GM19372 (cell line): ENCODE measurements around the gene AP2A1.

ENCODE experiments used
- ATAC-seq: cut with Tn5 transposase; IDR thresholded peaks from one replicate; pipeline ENCODE4 v1.9.1; 2021; ENCODE audit warnings: mild to moderate bottlenecking, low read depth, moderate library complexity; ENCODE audit not compliant: unreplicated experiment

AP2A1 gene

DNA sequence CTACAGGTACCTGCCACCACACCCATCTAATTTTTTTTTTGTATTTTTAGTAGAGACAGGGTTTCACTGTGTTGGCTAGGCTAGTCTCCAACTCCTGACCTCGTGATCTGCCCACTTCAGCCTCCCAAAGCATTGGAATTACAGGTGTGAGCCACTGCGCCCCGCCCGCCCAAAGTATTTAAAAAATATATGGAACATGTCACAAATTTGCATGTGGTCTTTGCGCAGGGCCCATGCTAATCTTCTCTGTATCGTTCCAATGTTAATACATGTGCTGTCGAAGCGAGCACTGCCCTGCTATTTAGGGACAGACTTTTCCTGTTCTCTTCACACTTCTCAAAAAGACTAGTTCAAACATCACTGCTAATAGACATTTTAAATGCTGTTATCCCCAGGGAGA, 2.5 kb upstream of the AP2A1 start:
- ATAC-seq: no peak

DNA sequence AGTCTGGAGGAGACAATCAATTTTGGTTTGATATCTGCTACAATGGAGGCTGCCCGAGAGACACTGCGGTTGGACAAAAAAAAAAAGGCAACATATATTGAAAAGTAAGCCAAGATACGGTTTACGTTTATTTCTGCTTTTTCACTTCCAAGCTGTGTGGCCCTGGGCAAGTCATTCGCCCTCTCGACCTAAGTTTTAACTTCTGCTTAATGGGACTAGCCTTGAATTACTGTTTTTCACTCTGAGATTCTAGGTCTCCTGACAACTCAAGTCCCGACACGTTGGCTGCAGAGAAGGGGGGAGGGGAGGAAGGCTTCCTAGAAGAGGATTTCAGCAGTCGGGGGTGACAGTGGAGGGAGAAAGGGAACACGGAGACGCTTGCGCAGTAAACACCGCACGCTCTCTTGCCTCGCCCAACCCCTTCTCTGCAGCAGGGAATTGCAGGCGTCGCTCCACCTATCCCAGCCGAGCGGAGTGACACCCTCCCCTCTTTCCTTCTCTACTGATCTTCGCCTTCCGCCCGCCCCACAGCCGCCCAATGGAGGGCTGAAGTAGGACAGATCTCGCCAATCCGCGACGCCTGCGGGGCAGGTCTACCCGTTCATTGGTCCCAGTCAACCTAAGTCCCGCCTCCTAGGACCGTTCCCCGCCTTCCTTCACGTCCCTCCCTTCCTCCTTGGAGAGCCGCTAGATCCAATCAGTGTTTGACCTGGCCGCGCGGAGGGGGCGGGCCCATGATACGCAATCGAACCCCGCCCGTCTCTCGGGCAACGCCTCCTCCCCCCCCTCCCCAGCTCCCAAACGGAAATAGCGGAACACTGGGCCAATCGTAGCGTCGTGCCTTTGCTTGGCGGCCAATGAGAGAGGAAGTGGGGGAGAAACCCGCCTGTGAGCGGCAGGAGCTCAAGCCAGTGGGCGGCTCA, 533 bp upstream of the AP2A1 start:
- peak; percentile 92 for ATAC-seq

DNA sequence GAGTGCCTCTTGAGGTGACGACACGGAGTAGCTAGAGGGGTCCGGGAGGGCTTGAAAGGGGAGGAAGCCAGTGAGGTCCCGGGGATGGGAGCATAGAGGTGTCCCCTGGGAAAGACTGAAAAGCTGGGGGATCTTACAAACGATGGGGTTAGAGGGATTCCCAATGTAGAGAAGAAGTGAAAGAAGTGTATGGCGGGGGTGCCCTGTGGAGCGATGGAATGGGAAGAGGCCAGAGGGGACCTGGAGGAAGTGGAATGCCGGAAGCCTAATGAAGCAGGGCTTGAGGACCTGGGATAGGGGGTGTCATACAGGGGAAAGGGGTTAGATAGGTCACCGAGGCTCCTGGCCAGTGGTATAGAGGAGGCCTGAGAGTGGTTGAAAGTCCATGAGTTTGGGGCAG, 580 bp downstream of the AP2A1 start:
- no peak for ATAC-seq

DNA sequence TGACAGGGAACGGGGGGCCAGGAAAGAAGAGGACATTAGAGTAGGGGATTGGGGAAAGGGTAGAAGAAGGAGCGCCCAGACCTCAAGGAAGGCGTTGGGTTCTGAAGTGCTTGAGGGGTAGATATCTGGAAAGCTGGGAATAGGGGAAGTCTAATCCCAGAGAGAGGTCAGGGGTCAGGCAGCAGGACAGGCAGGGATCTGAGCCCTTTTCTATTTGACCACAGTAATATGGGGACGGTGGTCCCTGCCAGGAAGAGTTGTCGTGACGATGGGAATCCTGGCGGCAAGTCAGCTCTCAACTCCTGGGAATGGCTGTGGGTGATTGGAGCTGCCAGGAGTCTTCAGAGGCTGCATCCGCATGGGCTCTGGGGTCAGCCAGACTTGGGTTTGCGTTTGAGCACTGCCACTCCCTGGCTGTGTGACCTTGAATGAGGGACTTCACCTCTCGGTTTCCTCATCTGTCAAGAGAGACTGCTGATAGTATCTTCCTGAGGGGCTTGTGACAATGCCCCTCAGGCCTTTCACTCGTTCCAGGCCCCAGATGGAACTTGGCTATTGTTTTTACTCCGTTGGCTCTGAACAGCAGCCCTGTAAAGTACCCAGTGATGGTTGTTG, 1.3 kb downstream of the AP2A1 start:
- ATAC-seq: no peak

DNA sequence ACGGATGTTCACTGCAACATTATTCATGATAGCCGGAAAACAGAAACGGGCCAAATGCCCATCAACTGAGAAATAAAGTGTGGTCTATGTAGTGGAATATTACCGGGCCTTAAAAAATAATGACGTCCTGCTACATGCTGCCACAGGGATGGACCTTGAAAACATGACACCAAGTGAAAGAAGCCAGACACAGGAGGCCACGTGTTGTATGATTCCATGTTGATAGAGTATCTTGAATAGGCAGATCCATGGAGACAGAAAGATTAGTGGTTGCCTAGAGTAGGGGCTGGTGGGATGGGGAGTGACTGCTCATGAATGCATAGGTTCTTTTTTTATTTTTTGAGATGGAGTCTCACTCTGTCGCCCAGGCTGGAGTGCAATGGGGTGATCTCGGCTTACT, 3.7 kb downstream of the AP2A1 start:
- ATAC-seq: no peak

DNA sequence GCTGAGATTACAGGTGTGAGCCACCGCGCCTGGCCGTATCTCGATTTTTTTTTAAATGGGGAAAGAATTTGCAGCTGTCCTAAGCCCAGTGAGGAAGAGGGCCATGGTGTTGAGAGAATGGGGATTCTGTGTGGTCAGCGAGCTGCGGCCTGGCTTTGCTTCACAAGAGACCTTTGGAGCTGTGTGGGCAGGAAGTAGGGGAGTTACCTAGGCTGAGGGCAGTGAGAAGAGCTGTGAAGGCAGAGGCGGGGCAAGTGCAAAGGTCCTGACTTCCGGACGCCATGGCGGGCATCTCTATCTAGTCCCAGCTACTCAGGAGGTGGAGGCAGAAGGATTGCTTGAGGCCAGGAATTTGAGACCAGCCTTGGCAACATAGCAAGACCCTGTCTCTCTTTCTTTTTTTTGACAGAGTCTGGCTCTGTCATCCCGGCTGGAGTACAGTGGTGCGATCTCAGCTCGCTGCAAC, 4.9 kb downstream of the AP2A1 start:
- no peak for ATAC-seq

DNA sequence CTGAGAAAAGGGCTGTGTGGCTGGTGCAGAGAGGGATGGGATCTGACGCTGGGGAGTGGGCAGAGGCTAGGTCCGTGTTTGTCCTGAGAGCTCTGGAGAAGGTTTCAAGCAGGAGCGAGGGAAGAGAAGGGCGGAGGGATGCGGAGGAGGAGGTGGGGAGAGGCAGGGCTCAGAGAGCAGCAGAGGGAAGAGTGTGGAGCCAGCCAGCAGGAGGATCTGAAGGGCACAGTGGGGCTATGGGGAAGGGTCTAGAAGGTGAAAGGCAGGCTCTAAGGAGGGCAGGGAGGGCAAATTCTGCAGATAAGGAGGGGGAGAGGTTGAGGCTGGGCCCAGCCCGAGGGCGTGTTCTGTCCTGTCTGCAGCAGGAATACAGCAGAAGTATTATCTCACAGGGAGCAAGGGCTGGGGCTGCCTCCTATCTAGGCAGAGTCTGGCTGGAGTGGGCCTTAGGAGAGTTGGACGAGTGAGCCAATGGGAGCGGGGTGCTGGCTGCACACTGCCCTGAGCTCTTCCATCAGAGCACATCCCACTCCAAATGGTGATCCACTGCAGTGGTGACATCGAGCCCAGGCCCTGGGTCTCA, 6.1 kb downstream of the AP2A1 start:
- no peak for ATAC-seq

DNA sequence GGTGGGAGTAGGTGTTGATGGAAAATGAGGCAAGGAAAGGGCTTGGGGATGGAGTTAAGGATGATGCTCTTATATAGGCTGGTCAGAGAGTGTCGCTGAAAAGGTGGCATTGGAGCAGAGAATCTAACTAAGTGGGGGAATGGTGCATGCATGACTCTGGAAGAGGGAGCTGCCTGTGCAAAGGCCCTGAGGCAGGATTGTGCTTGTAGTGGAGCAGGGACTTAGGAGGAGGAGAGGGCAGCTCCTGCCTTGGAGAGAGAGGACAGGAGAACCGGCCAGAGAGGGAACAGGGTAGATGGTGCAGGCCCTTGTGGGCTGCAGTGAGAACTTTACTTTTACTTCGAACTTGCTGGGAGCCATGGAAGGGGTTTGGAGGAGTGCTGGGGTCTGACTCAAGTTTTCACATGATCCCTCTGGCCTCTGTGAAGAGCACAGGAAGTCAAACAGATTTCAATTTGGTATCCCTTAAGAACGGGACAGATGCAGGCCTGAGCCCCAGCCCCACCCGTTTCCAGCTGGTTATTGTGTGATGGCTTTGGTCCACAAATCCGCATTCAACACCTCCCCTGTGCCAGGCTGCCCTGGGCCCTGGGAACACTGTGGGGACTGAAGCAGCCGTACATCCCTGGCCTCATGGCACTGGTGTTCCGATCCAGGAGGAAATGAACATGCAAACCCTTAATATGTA, 7.0 kb downstream of the AP2A1 start:
- no peak for ATAC-seq

DNA sequence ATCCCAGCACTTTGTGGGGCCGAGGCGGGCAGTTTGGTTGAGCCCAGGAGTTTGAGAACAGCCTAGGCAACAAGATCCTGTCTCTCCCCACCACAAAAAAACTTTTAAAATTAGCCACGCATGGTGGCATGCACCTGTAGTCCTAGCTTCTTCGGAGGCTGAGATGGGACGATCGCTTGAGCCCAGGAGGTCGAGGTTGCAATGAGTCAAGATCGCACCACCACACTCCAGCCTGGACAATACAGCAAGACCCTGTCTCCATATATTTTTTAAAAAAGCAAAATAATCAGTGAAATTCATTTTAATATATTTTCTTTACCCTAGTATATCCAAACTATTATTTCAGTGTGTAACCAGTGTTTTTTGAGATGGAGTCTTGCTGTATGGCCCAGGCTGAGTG, 8.2 kb downstream of the AP2A1 start:
- ATAC-seq: no peak

DNA sequence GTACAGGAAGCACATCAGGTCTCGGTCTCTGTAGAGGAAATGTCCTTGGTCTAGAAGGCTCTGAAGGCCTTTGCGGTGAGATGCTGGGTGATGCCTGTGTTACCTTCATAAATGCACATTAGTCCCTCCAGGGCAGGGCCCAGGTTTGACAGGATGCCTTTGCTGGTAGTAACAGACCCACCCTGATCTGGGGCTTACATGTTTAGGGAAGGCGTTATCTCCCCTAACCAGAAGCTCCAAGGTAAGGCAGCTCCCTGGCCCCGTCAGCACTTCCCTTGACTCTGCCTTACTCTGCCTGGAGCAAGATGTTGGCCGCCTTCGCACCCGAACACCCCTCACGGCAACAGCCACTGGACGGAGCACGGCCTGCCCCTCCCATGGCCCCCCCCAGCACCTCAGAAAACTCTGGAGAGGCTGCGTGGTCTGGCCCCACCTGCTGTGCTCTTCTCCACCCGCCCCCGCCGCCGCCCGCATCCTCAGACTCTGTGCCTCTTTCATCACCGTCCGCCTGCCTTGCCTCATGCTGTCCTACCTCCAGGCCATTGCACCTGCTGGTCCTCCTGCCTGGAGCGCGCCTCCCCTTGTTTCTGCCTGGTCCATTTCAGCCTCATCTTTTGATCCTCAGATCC, 9.1 kb downstream of the AP2A1 start:
- ATAC-seq: no peak

DNA sequence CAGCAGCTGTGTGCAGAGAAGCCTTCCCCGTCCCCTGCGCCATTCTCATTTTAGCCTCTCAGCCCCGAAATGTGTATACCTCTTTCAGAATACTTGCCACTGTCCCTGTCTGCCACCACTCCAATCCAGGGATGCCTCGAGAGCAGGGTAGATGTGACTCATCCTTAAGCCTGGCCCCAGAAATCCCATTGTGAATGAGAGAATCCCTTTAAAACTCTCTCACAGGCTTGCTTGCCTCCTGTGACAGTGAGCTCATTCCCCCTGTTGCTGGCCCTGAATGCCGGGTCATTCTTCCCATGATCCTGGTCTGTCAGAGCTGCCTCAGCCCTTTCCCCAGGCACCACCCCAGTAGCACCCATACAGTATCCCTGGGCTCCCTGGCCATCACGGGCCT, 9.6 kb downstream of the AP2A1 start:
- ATAC-seq: no peak

DNA sequence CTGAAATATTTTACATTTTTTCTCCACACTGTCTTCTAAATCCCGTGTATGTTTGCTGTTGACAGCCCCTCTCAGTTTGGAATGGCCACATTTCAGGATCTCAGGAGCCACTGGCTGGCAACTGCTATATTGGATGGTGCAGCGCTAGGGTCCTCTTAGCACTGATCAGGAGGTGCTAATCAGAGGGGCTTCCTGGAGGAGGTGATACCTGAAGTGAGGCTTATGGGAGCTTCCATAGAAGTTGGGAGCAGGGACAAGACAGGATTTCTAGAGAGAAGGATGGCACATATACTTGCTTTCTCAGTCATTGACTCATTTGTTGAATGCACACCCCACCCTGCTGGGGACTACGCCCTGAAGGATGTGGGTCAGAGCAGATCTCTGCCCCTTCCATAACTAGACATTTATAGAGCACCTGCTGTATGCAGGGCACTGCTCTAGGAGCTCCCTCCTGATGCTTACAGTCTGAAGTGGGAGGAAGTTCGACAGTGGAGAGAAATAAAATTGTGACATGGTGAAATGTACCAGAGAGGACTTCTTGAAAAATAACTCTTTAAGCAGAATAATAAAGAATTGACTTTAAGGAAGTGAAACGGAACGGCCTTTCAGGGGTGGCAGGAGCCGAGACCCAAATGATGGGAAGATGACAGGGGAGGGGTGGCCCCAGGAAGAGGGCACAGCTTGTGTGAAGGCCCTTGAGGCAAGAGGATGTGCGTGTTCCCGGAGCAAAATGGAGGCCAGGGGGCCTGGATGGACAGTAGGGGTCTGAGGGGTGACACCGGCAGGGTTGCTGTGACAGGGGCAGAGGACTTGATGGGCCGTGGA, 13.1 kb downstream of the AP2A1 start:
- ATAC-seq: no peak

DNA sequence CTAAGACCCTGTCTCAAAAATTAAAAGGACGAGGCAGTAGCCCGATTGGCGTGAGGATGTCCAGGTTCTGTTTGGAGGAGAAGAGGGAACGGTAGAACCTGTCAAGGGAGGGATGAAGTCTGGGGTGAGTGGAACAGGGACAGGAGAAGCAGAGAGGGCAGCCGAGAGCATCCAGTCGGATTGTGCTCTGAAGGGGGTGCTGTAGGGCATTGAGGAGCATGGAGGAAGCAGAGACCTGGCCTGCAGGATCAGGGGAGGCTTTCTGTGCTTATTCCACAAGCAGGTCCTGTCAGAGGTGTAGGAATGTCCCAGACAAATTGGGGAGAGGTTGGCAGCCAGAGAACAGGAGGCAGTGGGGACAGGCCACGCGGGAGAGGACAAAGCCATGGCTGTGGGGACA, 14.1 kb downstream of the AP2A1 start:
- ATAC-seq: no peak

DNA sequence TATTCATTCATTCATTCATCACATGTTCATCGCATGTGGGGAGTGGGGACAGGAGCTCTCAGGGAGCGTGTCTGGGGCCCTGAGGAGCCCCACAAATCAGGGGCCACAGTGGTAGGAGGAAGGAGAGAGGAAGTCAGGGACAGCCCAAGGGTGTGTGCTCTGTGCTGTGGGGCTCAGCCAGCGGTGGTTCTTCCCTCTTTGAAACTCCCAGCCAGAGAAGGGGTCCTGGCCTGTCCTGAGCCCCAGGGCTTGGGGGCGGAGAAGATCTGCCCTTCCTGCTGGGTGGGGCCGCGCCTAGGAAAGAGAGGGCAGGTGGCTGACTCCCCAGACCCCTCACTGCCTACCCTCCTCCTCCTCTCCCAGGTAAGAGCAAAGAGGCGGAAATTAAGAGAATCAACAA, 14.6 kb downstream of the AP2A1 start:
- ATAC-seq: no peak

DNA sequence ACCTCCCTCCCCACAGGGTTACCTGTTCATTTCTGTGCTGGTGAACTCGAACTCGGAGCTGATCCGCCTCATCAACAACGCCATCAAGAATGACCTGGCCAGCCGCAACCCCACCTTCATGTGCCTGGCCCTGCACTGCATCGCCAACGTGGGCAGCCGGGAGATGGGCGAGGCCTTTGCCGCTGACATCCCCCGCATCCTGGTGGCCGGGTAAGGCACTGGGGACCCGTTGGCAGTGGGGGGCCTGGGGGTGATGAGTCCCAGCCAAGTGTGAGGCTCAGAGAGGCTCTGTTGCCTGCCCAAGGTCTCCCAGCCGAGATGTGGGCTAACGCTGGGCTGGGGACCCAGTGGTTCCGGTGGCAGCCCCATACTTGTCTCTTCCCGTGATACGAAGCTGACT, 15.7 kb downstream of the AP2A1 start:
- ATAC-seq: no peak

DNA sequence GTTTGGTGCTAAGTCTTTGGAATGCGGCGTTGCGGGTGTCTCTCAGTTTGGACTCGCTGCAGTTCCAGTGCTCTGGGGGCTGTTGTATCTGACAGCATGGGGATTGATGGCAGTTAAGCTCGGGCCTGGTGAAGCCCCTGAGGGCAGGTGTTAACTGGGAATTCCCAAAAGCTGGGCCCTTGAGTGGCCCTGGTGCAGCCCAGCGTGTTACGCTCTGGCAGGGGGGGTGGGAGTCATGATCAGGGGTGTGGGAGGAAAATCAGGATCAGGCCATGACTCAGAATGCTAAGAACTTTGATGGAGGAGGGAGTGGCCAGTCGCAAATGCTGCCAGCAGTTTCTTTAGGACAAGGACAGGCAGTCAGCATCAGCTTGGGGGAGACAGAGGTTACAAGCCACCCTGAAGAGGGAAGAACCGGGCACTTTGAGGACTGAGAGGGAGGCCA, 19.6 kb downstream of the AP2A1 start:
- no peak for ATAC-seq

DNA sequence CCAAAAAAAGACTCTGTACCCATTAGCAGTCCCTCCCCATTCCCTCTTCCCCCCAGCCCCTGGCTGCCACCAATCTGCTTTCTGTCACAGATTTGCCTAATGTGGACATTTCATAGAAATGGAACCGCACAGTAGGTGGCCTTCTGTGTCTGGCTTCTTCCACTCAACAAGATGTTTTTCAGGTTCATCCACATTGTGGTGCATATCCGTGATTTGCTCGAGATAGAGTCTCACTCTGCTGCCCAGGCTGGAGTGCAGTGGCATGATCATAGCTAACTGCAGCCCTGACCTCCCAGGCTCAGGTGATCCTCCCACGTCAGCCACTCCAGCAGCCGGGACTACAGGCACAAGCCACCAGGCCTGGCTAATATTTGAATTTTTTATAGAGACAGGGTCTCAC, 20.9 kb downstream of the AP2A1 start:
- no peak for ATAC-seq

DNA sequence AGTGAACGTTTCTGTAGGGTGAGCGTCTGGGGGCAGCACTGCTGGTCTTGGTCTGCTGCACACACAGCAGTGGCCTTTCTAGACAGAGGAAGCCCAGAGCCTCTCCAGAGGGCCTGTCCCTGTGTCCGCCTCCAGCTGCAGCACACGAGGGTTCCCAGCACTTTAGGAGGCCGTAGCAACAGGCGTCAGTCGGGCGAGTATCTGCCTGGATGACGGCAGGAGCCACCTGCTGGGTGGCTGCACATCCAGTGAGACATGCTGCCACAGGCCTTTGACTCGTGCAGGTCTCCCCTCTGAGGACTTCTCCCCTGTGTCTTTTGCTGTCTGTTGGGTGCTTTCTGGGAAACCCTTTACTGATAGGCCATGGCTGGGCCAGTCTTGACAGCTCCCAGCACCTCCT, 22.1 kb downstream of the AP2A1 start:
- no peak for ATAC-seq

DNA sequence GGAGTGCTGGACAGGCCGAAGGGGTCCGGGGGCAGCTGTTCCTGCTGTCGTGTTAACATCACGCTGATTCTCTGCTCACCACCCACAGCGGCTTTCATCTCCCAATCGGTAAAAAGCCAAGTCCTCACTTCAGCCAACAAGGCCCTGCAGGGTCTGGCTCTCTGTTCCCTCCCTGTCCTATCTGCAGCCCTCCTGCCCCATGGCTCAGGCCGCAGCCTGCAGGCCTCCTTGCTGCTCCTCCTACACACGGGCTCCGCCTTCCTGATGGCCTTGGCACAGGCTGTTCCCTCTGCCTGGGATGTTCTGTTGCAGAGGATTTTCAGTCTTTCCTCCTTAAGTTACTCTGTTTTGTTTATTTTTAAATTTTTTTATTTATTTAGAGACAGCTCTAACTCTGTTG, 24.1 kb downstream of the AP2A1 start:
- ATAC-seq: no peak
